ENCODE results near the gene DENND2A.
"Not testable (repeated sequence)": the region's sequence is repeated elsewhere in the genome, so short reads cannot be mapped to it uniquely, and the experiment has no call there.

The DENND2A gene

DNA sequence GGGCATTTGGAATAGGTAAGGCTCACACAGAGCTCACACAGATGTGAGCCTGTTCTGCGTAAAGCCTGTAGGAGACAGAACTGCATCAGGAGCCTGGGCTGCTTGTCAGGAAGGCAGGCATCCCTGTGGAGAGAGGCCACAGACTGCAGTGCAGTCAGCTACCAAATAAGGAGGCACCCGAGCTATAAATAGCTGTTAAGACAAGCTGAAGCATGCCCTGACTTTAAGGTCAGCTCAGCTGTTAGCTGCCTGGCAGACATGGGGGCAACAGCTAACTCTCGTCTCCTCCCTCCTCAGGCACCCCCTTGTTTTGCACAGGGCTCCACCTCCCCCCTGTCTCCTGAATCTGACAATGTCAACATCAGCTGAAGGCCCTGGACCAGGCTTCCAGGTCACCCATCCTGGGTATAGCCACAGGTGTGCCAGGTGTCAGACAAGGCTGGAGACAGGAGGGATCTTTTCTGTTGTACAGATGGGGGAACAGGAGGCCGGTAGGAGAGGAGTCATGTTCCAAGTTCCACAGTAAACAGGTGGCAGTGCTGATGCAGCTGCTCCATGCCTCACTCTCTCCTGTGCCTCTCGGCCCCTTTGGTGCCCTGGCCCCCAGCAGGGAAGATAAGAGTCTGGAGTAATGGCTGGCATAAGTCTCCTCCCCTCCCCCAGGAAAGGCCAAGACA, 133.7 kb downstream of the DENND2A start:
- DNase-seq (ENCODE audit: low read depth in 2 of 2): no peak

- no peak for DNase-seq (ENCODE audit: low read depth in 2 of 2)
These were observed 138.6 kb downstream of the DENND2A start for GRCh38 chr7:140501966-140502365.

- not testable (repeated sequence) for DNase-seq (ENCODE audit: low read depth in 2 of 2)
These were observed 142.8 kb downstream of the DENND2A start for GRCh38 chr7:140497807-140498206.

DNA sequence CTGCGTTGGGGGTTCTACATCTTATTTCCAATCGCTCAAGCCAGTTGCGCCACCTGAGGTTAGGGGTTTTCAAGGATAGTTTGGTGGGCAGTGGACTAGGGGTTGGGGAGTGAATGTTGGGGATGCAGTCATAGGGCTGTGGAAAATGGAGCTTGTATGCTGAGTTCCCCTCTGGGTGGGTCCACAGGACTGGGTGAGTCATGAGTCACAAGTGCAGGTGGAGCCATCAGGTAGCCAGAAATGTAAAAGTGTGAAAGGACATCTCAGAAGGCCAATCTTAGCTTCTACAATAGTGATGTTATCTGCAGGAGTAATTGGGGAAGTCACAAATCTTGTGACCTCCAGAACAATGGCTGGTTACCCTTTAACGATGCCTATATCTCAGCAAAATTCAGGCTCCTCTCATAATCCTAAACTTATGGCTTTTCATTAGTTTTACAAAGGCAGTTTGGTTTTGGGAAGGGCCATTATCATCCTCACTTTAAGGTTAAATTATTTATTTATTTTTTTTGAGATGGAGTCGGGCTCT, 143.3 kb downstream of the DENND2A start:
- no peak for DNase-seq (ENCODE audit: low read depth in 2 of 2)

DNA sequence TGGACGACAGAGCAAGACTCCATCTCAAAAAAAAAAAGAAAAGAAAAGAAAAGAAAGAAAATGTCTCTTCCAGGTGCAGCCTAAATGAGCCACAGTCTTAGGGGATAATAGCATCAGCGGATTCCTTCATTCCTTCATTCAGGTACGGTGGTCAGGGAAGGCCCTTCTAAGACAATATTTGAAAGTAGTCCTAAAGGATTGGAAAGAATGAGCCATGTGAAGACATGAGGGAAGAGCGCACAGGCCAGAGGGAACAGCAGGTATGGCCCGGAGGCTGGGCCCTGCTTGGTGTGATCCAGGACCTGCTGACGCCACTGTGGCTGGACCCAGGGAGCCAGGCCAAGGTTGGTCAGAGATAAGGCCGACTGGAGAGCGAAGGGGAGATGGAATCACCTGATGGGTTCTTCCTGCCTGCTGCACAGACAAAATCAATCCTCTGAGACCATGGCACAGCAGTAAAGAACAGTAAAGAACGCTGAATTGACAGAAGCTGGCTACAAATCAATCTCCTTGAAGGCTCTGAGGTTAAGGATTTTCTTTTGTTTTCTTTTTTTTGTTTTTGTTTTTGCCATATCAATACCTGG, 145.0 kb downstream of the DENND2A start:
- DNase-seq (ENCODE audit: low read depth in 2 of 2): no peak

- no peak for DNase-seq (ENCODE audit: low read depth in 2 of 2)
These were observed 145.7 kb downstream of the DENND2A start for GRCh38 chr7:140494867-140495266.

DNA sequence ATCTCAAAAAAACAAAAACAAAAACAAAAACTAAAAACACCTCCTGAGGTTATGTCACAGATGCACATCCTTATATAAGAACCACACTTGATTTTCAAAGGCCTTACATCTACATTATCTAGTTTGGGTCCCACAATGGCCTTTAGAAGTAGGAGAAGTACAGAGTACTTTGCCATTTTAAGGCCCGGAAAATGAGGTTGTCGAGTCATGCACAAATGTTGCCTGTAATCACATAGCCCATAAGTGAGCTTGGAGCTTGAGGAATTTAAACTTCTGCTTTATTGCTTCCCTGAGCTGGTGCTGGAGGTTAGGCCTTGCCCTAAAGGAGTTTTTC, 151.6 kb downstream of the DENND2A start:
- DNase-seq (ENCODE audit: low read depth in 2 of 2): no peak

DNA sequence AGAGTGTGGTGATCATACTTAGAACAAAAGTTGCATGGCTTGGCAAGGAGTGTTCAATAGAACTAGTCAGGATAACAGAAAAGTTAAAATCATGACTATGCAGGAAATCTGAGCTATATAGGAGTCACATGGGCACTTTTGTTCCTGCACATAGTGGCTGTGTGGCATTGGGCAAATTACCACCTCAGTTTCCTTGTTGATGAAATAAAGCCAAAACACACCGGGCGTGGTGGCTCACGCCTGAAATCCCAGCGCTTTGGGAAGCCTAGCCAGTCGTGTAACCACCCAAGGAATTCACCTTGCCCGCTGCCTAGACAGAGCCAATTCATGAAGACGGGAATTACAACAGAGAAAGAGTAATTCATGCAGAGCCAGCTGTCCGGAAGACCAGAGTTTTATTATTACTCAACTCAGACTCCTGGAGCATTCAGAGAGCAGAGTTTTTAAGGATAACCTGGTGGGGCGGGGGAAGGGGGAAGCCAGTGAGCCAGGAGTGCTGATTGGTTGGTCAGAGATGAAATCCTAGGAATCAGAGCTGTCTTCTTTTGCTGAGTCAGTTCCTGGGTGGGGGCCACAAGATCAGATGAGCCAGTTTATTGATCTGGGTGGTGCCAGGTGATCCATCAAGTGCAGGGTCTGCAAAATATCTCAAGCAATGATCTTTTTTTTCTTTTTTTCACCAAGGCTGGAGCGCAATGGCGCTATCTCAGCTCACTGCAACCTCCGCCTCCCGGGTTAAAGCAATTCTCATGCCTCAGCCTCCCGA, 154.9 kb downstream of the DENND2A start:
- no peak for DNase-seq (ENCODE audit: low read depth in 2 of 2)

DNA sequence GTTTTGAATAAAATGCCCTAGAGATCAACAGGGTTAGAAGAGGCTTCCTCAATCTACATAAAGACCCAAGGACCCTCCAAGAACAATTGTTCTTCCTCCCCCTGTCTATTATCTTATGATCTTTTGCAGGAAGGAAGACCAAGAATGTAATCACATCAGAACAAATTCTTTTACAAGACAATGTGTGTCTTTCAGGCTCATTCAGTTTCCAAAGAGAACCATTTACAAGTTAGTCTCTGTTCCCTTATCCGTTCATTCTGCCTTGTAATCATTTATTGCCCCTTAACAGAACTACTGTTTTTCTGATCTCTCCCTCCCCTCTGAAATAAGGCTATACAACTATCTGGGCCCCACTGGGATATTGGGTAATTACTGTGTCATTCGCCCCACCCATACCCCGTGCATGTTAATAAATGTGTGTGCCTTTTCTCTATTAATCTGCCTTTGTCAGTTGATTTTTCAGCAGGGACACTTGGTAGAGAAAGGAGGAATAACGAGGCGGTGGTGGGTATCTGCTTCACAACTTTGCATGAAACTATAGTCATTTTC, 155.6 kb downstream of the DENND2A start:
- DNase-seq (ENCODE audit: low read depth in 2 of 2): no peak

DNA sequence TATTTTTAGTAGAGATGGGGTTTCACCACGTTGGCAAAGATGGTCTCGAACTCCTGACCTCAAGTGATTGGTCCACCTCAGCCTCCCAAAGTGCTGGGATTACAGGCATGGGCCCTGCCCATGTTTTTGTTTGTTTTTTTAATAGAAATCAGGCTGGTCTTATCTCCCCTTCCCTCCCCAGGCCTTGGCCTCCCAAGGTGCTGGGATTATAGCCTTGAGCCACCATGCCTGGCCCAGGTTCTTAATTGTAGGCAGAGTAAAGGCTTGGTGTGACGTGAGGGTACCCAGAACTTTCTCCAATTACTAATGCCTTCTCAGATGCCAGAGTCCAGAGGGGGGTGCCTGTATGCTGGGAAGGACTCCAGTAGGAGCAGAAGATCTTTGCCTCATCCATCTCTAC, 156.1 kb downstream of the DENND2A start:
- DNase-seq (ENCODE audit: low read depth in 2 of 2): no peak

DNA sequence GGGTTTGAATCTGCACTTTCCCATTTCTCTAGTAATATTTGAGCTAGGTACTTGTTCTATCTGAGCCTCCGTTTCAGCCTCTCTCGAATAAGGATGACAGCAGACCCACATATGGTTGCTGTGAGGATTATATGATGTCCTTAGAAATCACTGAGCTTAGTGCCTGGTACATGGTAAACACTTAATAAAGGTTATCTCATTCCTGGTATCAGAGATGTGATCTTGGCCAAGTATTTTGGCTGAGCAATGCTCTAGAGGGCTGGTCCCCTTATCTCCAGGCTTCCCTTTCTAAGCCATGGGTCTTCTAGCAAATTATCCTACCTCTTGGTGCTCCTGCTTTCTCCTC, 160.9 kb downstream of the DENND2A start:
- DNase-seq (ENCODE audit: low read depth in 2 of 2): no peak

- peak; percentile 80 to 87 for DNase-seq (ENCODE audit: low read depth in 2 of 2)
These were observed 161.4 kb downstream of the DENND2A start, which contains the start of gene MKRN1 for GRCh38 chr7:140479062-140479738. Gene MKRN1 (minus strand): TSS chr7:140479505. CDS start chr7:140479344, 161 bp downstream.

- no peak for DNase-seq (ENCODE audit: low read depth in 2 of 2)
These were observed 162.2 kb downstream of the DENND2A start for GRCh38 chr7:140478246-140479061.

- DNase-seq (ENCODE audit: low read depth in 2 of 2): no peak
These were observed 163.8 kb downstream of the DENND2A start for GRCh38 chr7:140476698-140477261.

- peak in 1 of 2 donors; percentile 25 for DNase-seq (ENCODE audit: low read depth in 2 of 2)
These were observed 164.8 kb downstream of the DENND2A start for GRCh38 chr7:140475747-140476333.
